Measurements from ENCODE around the gene CCHCR1. TPM values are rescaled to one million over a fixed set of nuclear protein-coding genes. Genes with fewer than 3 reads are reported as not detected.

The CCHCR1 gene, protein sequence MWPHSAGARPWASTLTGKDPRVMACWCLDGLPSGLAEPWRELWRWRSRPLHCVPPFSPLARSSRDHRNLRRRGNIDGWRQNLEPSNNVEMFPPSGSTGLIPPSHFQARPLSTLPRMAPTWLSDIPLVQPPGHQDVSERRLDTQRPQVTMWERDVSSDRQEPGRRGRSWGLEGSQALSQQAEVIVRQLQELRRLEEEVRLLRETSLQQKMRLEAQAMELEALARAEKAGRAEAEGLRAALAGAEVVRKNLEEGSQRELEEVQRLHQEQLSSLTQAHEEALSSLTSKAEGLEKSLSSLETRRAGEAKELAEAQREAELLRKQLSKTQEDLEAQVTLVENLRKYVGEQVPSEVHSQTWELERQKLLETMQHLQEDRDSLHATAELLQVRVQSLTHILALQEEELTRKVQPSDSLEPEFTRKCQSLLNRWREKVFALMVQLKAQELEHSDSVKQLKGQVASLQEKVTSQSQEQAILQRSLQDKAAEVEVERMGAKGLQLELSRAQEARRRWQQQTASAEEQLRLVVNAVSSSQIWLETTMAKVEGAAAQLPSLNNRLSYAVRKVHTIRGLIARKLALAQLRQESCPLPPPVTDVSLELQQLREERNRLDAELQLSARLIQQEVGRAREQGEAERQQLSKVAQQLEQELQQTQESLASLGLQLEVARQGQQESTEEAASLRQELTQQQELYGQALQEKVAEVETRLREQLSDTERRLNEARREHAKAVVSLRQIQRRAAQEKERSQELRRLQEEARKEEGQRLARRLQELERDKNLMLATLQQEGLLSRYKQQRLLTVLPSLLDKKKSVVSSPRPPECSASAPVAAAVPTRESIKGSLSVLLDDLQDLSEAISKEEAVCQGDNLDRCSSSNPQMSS
- total RNA-seq, result 10 to 100 TPM; 15.6 to 28.7 TPM

GRCh38 chr6:31157513-31158139 is at the start of gene CCHCR1:
Gene CCHCR1 (minus strand): TSS chr6:31157802. CDS start chr6:31157600, 202 bp downstream.
- ATAC-seq (no peak), DNase-seq (no peak)
- H3K4me1 ChIP-seq, result peaks cover 16% of the 10 kb centered on the region
- H3K27me3 ChIP-seq, result no peaks in the 10 kb centered on the region
- TF ChIP-seq POLR2A (IDR thresholded peaks at IDR 0.05) (peak in 1 of 3 donors; percentile 64), CTCF (IDR thresholded peaks at IDR 0.05) (peak in 1 of 7 experiments; percentile 3)
- intact Hi-C loops (cut with DNase I), result no loop called here
- no peaks in the 10 kb centered on the region for H3K9me3 ChIP-seq
- peak within 1 kb of the TSS; percentile 21 to 80 (median 73) for H3K27ac ChIP-seq
- H3K36me3 ChIP-seq (replicated peaks in 1 of 2; ENCODE audit: insufficient read depth in 1 of 2, low read depth in 2 of 2), result peaks cover 0 to 1% of the 10 kb centered on the region in 2 donors
- WGBS, 2 donors, result 0 to 4% methylated on average over 14 of the region's 14 CpGs
- H3K4me3 ChIP-seq, result peak within 1 kb of the TSS; percentile 42 to 55

GRCh38 chr6:31205638-31206037 is 48.0 kb upstream of the CCHCR1 start:
- Histone ChIP-seq H3K27me3 (no peaks in the 10 kb centered on the region), H3K9me3 (no peaks in the 10 kb centered on the region), H3K27ac (no peak overlapping the region), H3K4me1 (peaks cover 65% of the 10 kb centered on the region), H3K36me3 (replicated peaks in 1 of 2; ENCODE audit: insufficient read depth in 1 of 2, low read depth in 2 of 2) (no peaks in the 10 kb centered on the region), H3K4me3 (no peak overlapping the region)
- no peak for TF ChIP-seq CTCF (IDR thresholded peaks at IDR 0.05)
- TF ChIP-seq POLR2A (IDR thresholded peaks at IDR 0.05), result no peak
- ATAC-seq (no peak), DNase-seq (no peak)
- intact Hi-C loops (cut with DNase I), result no loop called here
- WGBS, 2 donors, result 76 to 79% methylated on average over 2 of the region's 2 CpGs

- no peak for TF ChIP-seq POLR2A (IDR thresholded peaks at IDR 0.05)
- Histone ChIP-seq H3K27me3 (no peaks in the 10 kb centered on the region), H3K9me3 (no peaks in the 10 kb centered on the region), H3K27ac (peak overlapping the region in 3 of 4 donors; percentile 75 to 92 (median 90)), H3K36me3 (replicated peaks in 1 of 2; ENCODE audit: insufficient read depth in 1 of 2, low read depth in 2 of 2) (no peaks in the 10 kb centered on the region), H3K4me3 (no peak overlapping the region), H3K4me1 (peaks cover 58% of the 10 kb centered on the region)
- no peak for DNase-seq
- WGBS, 2 donors, result 81 to 83% methylated on average over 2 to 4 of the region's 4 CpGs
- ATAC-seq, result no peak
- intact Hi-C loops (cut with DNase I), result no loop called here
Observed at GRCh38 chr6:31204751-31205145, 47.1 kb upstream of the CCHCR1 start.

DNA sequence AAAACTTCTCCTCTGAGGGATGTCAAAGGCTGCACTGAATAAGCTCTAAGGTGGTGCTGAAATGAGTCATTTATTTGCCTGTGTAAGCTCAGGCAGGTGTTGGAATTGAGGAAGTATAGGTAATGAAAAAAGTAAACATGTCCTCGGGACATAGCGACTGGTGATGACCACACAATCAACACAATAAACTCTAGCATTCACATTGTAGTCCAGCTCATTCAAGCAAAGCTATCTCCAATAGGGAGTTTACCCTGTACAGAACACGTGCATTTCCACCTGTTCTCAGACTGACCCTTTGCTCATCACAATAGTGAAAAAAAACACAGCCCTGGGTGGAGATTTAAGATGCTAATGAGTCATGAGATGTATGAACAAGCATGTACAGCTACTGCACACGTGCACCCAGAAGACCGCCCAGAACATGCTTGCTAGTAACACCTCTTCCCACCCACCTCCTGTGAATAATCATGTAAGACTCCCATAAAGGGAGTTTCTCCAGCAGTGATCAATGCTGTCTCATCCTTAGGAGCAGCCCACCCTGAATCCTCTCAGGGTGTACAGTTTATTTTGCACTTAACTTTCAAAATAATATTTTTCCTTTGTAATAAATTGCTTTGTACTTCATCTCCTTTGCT is 45.9 kb upstream of the CCHCR1 start:
- ATAC-seq, result peak; percentile 88
- peak overlapping the region; percentile 75 to 93 (median 91) for H3K27ac ChIP-seq
- peaks cover 60% of the 10 kb centered on the region for H3K4me1 ChIP-seq
- intact Hi-C loops (cut with DNase I), result no loop called here
- H3K9me3 ChIP-seq, result no peaks in the 10 kb centered on the region
- TF ChIP-seq CTCF (IDR thresholded peaks at IDR 0.05) (peak in 1 of 7 experiments; percentile 6), POLR2A (IDR thresholded peaks at IDR 0.05) (peak in 2 of 3 donors; percentile 22 to 32)
- no peaks in the 10 kb centered on the region for H3K36me3 ChIP-seq (replicated peaks in 1 of 2; ENCODE audit: insufficient read depth in 1 of 2, low read depth in 2 of 2)
- 15 to 20% methylated on average over 5 of the region's 5 CpGs for WGBS, 2 donors
- DNase-seq, result peak; percentile 14 to 59 (median 43)
- no peak overlapping the region for H3K4me3 ChIP-seq
- no peaks in the 10 kb centered on the region for H3K27me3 ChIP-seq

Measured in body of pancreas (tissue), 4 donors.